SK-N-SH (cell line): ENCODE data around the gene TCF15. TPM values are rescaled to one million over a fixed set of nuclear protein-coding genes. Genes with fewer than 3 reads are reported as not detected.

Experiments used
- CTCF ChIA-PET: fragments of 300-600, 350-600 bp; formaldehyde crosslinking; extraction: SDS; loops from one replicate; lab custom pipeline; 2021; lab: Yijun Ruan, JAX
- POLR2A ChIA-PET: fragments of 350-600 bp; sonication (Branson Sonifier 250); formaldehyde crosslinking; extraction: SDS; loops from one replicate; lab custom pipeline; 2020; ENCODE audit warnings: antibody characterized with exemption, inconsistent platforms; lab: Yijun Ruan, JAX
- DNase-seq: peaks from one replicate; pipeline ENCODE4 v3.0.0; 2012
- H2AFZ ChIP-seq: fragments of 200-600 bp; sonication (generic); 2 replicates; pipeline ENCODE4 v1.8.1; 2016; ENCODE audit warnings: antibody characterized with exemption, mild to moderate bottlenecking, low read depth
- H3F3A ChIP-seq: fragments of 200-600 bp; sonication (generic); replicated peaks from 2 replicates; pipeline ENCODE3; 2016; ENCODE audit warnings: antibody characterized with exemption, mild to moderate bottlenecking; ENCODE audit not compliant: insufficient read depth
- H3K27ac ChIP-seq, 2 experiments: fragments of 200-500 bp in 1 of 2; fragments of 200-600 bp in 1 of 2; sonication (Bioruptor generic) in 1 of 2; sonication (generic), shearing (Covaris generic) in 1 of 2; 2 replicates each; pipeline versions ENCODE4 v1.5.1 to v1.6.1; 2014 to 2016; ENCODE audit warnings: low read depth in 2 of 2, inconsistent platforms in 1 of 2, low read length in 1 of 2, mild to moderate bottlenecking in 1 of 2, mixed read lengths in 1 of 2
- H3K27me3 ChIP-seq: fragments of 200-600 bp; sonication (generic), shearing (Covaris generic); 2 replicates; pipeline ENCODE4 v1.6.1; 2016; ENCODE audit warnings: mixed run types; ENCODE audit not compliant: insufficient read depth
- H3K36me3 ChIP-seq, 2 experiments: fragments of 200-500 bp in 1 of 2; fragments of 200-600 bp in 1 of 2; sonication (Bioruptor generic) in 1 of 2; sonication (generic) in 1 of 2; replicated peaks in 1 of 2; 2 replicates each; pipeline versions ENCODE3 to v1.5.1; 2014 to 2016; ENCODE audit warnings: low read length in 1 of 2, mild to moderate bottlenecking in 1 of 2; ENCODE audit not compliant: insufficient read depth in 2 of 2, control insufficient read depth in 1 of 2
- H3K4me1 ChIP-seq, 2 experiments: fragments of 200-500 bp in 1 of 2; fragments of 200-600 bp in 1 of 2; sonication (Bioruptor generic) in 1 of 2; sonication (generic), shearing (Covaris generic) in 1 of 2; 2 replicates each; pipeline versions ENCODE4 v1.5.1 to v1.6.1; 2014 to 2016; ENCODE audit warnings: low read depth in 1 of 2, low read length in 1 of 2, mixed run types in 1 of 2; ENCODE audit not compliant: insufficient read depth in 2 of 2, control insufficient read depth in 1 of 2
- H3K4me2 ChIP-seq: fragments of 200-600 bp; sonication (generic), shearing (Covaris generic); 2 replicates; pipeline ENCODE4 v1.6.1; 2017; ENCODE audit warnings: mixed run types
- H3K4me3 ChIP-seq, 2 experiments: fragments of 200-500 bp in 1 of 2; fragments of 200-600 bp in 1 of 2; sonication (Bioruptor generic) in 1 of 2; sonication (generic), shearing (Covaris generic) in 1 of 2; 2 replicates each; pipeline versions ENCODE4 v1.5.1 to v1.8.1; 2014 to 2016; ENCODE audit warnings: low read depth in 2 of 2, inconsistent platforms in 1 of 2, low read length in 1 of 2, mild to moderate bottlenecking in 1 of 2, mixed read lengths in 1 of 2, moderate library complexity in 1 of 2
- H3K79me2 ChIP-seq: fragments of 200-600 bp; sonication (generic); 2 replicates; pipeline ENCODE4 v1.8.1; 2017; ENCODE audit warnings: mild to moderate bottlenecking; ENCODE audit not compliant: insufficient read depth
- H3K9ac ChIP-seq: fragments of 200-600 bp; sonication (generic); 2 replicates; pipeline ENCODE4 v1.6.1; 2017; ENCODE audit warnings: mixed run types
- H3K9me2 ChIP-seq: fragments of 200-600 bp; sonication (generic); 2 replicates; pipeline ENCODE4 v1.6.1; 2017; ENCODE audit warnings: mixed run types
- H3K9me3 ChIP-seq: fragments of 200-600 bp; sonication (generic); 2 replicates; pipeline ENCODE4 v1.6.1; 2017; ENCODE audit warnings: mixed run types, mild to moderate bottlenecking, moderate library complexity
- H4K20me1 ChIP-seq: fragments of 200-600 bp; sonication (generic); 2 replicates; pipeline ENCODE4 v1.6.1; 2017; ENCODE audit warnings: mild to moderate bottlenecking, mixed run types; ENCODE audit not compliant: insufficient read depth
- GATA2 ChIP-seq: sonication (generic); formaldehyde crosslinking; IDR thresholded peaks from 2 replicates; pipeline ENCODE4 v1.5.0; 2020; ENCODE audit warnings: mild to moderate bottlenecking, missing genetic modification reagents
- MAX ChIP-seq: IDR thresholded peaks from 2 replicates; pipeline ENCODE4 v1.4.0; 2012; ENCODE audit warnings: low read depth
- NFIC ChIP-seq: IDR thresholded peaks from 2 replicates; pipeline ENCODE4 v1.4.0; 2012; ENCODE audit warnings: borderline replicate concordance
- NRF1 ChIP-seq: IDR thresholded peaks from 2 replicates; pipeline ENCODE4 v1.6.1; 2012; ENCODE audit warnings: low read depth, mild to moderate bottlenecking, low read length
- POLR2AphosphoS5 ChIP-seq: IDR thresholded peaks from 2 replicates; pipeline ENCODE4 v1.6.1; 2012; ENCODE audit warnings: low read depth, low read length
- RFX5 ChIP-seq: IDR thresholded peaks from 2 replicates; pipeline ENCODE4 v1.6.1; 2012; ENCODE audit warnings: mild to moderate bottlenecking, improper control_type of control experiment, low read length
- RXRA ChIP-seq: IDR thresholded peaks from 2 replicates; pipeline ENCODE4 v1.4.0; 2012; ENCODE audit warnings: low read depth, mild to moderate bottlenecking, borderline replicate concordance
- TAF1 ChIP-seq: IDR thresholded peaks from 2 replicates; pipeline ENCODE4 v1.6.1; 2012; ENCODE audit warnings: low read depth, mild to moderate bottlenecking, low read length, moderate library complexity, borderline replicate concordance
- TCF12 ChIP-seq: IDR thresholded peaks from 2 replicates; pipeline ENCODE4 v1.4.0; 2012
- TEAD4 ChIP-seq: IDR thresholded peaks from 2 replicates; pipeline ENCODE4 v1.4.0; 2012; ENCODE audit warnings: mild to moderate bottlenecking, borderline replicate concordance; ENCODE audit not compliant: insufficient read depth
- USF1 ChIP-seq: IDR thresholded peaks from 2 replicates; pipeline ENCODE4 v1.4.0; 2012; ENCODE audit warnings: low read depth, borderline replicate concordance
- USF2 ChIP-seq: fragments of 150-350 bp; IDR thresholded peaks from 2 replicates; pipeline ENCODE4 v1.6.1; 2017; ENCODE audit warnings: antibody characterized with exemption, low read length, low read depth, borderline replicate concordance
- YY1 ChIP-seq: IDR thresholded peaks from 2 replicates; pipeline ENCODE4 v1.4.0; 2012; ENCODE audit warnings: low read depth, mild to moderate bottlenecking
- ZBTB33 ChIP-seq: IDR thresholded peaks from 2 replicates; pipeline ENCODE4 v1.4.0; 2012; ENCODE audit warnings: low read depth, borderline replicate concordance
- WGBS: methylation state at CpG from one replicate; pipeline ENCODE4 v1.1.6; 2017; ENCODE audit warnings: low lambda C conversion rate; 5-methylcytosine and 5-hydroxymethylcytosine counted together
- polyA plus RNA-seq, 3 experiments: library from polyadenylated mRNA; depleted of rRNA; stranded (reverse); fragments of >200 nt; gene quantifications; 2 replicates each; pipeline ENCODE4 v1.2.3, GENCODE V29; 2012

The TCF15 gene
- polyA plus RNA-seq, 1 of the 3 experiments (the other 2 are of a cell fraction) = not detected

- no peaks in the 10 kb centered on the region for H3K27me3 ChIP-seq
- H2AFZ ChIP-seq = no peak overlapping the region
- H3K9ac ChIP-seq = no peak overlapping the region
- 48% methylated on average over 10 of the region's 11 CpGs for WGBS
- H3K4me3 ChIP-seq = no peak overlapping the region
- H4K20me1 ChIP-seq = peaks cover 4% of the 10 kb centered on the region; the same call in 1 of the 2 replicates
- H3K9me3 ChIP-seq = no peaks in the 10 kb centered on the region
- TF ChIP-seq GATA2 (CRISPR knock-in tag) = no peak
- no peak for TF ChIP-seq TAF1
- TF ChIP-seq MAX = no peak
- TF ChIP-seq TEAD4 = no peak
- no peak for TF ChIP-seq ZBTB33
- no peak for TF ChIP-seq USF1
- no peak for TF ChIP-seq POLR2AphosphoS5
- TF ChIP-seq TCF12 = no peak
- TF ChIP-seq RFX5 = no peak
- TF ChIP-seq NRF1 = no peak
- TF ChIP-seq NFIC = no peak
- TF ChIP-seq YY1 = no peak
- TF ChIP-seq RXRA = no peak
- TF ChIP-seq USF2 = no peak
- TF ChIP-seq, all 33 proteins: peak for 0
- ChIA-PET CTCF (interaction anchor here (0.6 to 2.4 kb wide), 6 partner anchors 15 to 98 kb away, joined by 3 to 6 read pairs (median 4); no protein-coding TSS in a partner anchor), POLR2A (no interaction called here)
- DNase-seq = no peak
- no peak overlapping the region for H3K27ac ChIP-seq
- no peaks in the 10 kb centered on the region for H3K36me3 ChIP-seq
- H3K4me2 ChIP-seq = no peak overlapping the region
- peaks cover 0 to 3% of the 10 kb centered on the region in 2 experiments; a peak in 1 of 4 replicates for H3K4me1 ChIP-seq
- no peaks in the 10 kb centered on the region for H3K9me2 ChIP-seq
- peaks cover 13% of the 10 kb centered on the region for H3F3A ChIP-seq
- H3K79me2 ChIP-seq = no peaks in the 10 kb centered on the region
Observed at GRCh38 chr20:640674-641515, 30.8 kb upstream of the TCF15 start.
